Liver (tissue), 3 donors: ENCODE measurements around the gene MEIG1.

Experiments
- CTCF ChIP-seq: fragments of 150-350 bp; IDR thresholded peaks from 2 replicates; pipeline ENCODE4 v1.5.1; 2017; ENCODE audit warnings: improper control_type of control experiment, low read depth, low read length; ENCODE audit not compliant: missing input control
- GABPA ChIP-seq, 2 donors: IDR thresholded peaks in 1 of 2; conservative IDR thresholded peaks in 1 of 2; 2 replicates each; pipeline ENCODE4 v1.6.1; 2016; ENCODE audit warnings: antibody characterized with exemption in 2 of 2, mild to moderate bottlenecking in 1 of 2, moderate library complexity in 1 of 2
- JUND ChIP-seq, 2 donors: IDR thresholded peaks; 2 replicates each; pipeline ENCODE4 v1.6.1; 2016; ENCODE audit warnings: antibody characterized with exemption in 2 of 2
- MAX ChIP-seq: IDR thresholded peaks from 2 replicates; pipeline ENCODE4 v1.6.1; 2016; ENCODE audit warnings: antibody characterized with exemption
- RAD21 ChIP-seq, 2 donors: IDR thresholded peaks; 2 replicates each; pipeline ENCODE4 v1.6.1; 2016; ENCODE audit warnings: antibody characterized with exemption in 2 of 2, mild to moderate bottlenecking in 2 of 2
- REST ChIP-seq: IDR thresholded peaks from 2 replicates; pipeline ENCODE4 v1.6.1; 2016; ENCODE audit warnings: antibody characterized with exemption, mild to moderate bottlenecking
- TAF1 ChIP-seq: conservative IDR thresholded peaks from 2 replicates; pipeline ENCODE4 v1.6.1; 2016; ENCODE audit warnings: antibody characterized with exemption, mild to moderate bottlenecking
- YY1 ChIP-seq: IDR thresholded peaks from 2 replicates; pipeline ENCODE4 v1.6.1; 2016; ENCODE audit warnings: antibody characterized with exemption, mild to moderate bottlenecking
- donor health status: healthy.
- donor health status: healthy.

- TF ChIP-seq REST (no peak), RAD21 (IDR thresholded peaks at IDR 0.05) (no peak), CTCF (no peak), YY1 (no peak), GABPA (IDR thresholded peaks at IDR 0.05 in 1 of 2, conservative IDR thresholded peaks at IDR 0.05 in 1 of 2) (no peak), JUND (IDR thresholded peaks at IDR 0.05) (no peak), TAF1 (no peak), MAX (no peak)
Measured at GRCh38 chr10:14910953-14911352, 48.2 kb upstream of the MEIG1 start.
